Parathyroid adenoma (tissue), 2 donors: ENCODE results near the gene EVC.

Experiments
- H2AFZ ChIP-seq: fragments of 300-600 bp; sonication (generic); one replicate; pipeline ENCODE4 v1.7.0; 2017; ENCODE audit warnings: antibody characterized with exemption, mild to moderate bottlenecking
- H3K27ac ChIP-seq: fragments of 300-600 bp; sonication (generic); one replicate; pipeline ENCODE4 v1.7.0; 2017
- H3K27me3 ChIP-seq: fragments of 300-600 bp; sonication (generic); one replicate; pipeline ENCODE4 v1.7.0; 2017; ENCODE audit warnings: low read length; ENCODE audit not compliant: control insufficient read depth, insufficient read depth
- H3K36me3 ChIP-seq: fragments of 300-600 bp; sonication (generic); one replicate; pipeline ENCODE4 v1.7.0; 2017; ENCODE audit warnings: low read length; ENCODE audit not compliant: control insufficient read depth, insufficient read depth
- H3K4me1 ChIP-seq: fragments of 300-600 bp; sonication (generic); one replicate; pipeline ENCODE4 v1.7.0; 2017; ENCODE audit warnings: control low read depth
- H3K4me2 ChIP-seq: fragments of 300-600 bp; sonication (generic); one replicate; pipeline ENCODE4 v1.7.0; 2017; ENCODE audit warnings: low read length
- H3K4me3 ChIP-seq: fragments of 300-600 bp; sonication (generic); one replicate; pipeline ENCODE4 v1.7.0; 2017; ENCODE audit warnings: low read depth, low read length
- H3K79me2 ChIP-seq: fragments of 300-600 bp; sonication (generic); one replicate; pipeline ENCODE4 v1.7.0; 2017; ENCODE audit warnings: control low read depth
- H3K9ac ChIP-seq: fragments of 300-600 bp; sonication (generic); one replicate; pipeline ENCODE4 v1.7.0; 2017; ENCODE audit warnings: mild to moderate bottlenecking
- H3K9me3 ChIP-seq: fragments of 300-600 bp; sonication (generic); one replicate; pipeline ENCODE4 v1.7.0; 2017; ENCODE audit warnings: low read length; ENCODE audit not compliant: control insufficient read depth
- TF ChIP-seq, protein P1 (sequence below): fragments of 300-600 bp; sonication (generic); IDR thresholded peaks from one replicate; pipeline ENCODE4 v1.7.0; 2017; ENCODE audit warnings: antibody characterized with exemption, mild to moderate bottlenecking
- donor health status: primary hyperparathyroidism.

EVC gene

DNA sequence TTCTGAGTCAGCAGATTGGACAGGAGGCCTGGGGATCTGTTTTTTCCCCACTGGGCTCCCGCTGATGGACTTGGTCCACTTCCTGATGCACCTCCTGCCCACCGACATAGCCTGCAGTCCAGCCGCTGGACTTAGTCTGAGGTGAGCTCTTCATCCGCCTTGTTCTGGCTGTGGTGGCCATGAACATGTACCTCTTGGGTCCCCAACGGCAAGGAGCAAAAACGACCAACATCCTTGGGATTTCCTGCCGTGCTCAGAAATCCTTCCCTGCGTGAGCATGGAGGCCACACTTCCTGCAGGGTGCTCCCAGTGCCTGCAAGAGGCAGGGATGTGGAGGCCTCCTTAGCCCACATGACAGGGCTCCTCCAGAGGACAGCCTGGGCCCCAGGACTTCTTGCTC, 105.1 kb downstream of the EVC start:
- no peaks in the 10 kb centered on the region for H3K27me3 ChIP-seq

DNA sequence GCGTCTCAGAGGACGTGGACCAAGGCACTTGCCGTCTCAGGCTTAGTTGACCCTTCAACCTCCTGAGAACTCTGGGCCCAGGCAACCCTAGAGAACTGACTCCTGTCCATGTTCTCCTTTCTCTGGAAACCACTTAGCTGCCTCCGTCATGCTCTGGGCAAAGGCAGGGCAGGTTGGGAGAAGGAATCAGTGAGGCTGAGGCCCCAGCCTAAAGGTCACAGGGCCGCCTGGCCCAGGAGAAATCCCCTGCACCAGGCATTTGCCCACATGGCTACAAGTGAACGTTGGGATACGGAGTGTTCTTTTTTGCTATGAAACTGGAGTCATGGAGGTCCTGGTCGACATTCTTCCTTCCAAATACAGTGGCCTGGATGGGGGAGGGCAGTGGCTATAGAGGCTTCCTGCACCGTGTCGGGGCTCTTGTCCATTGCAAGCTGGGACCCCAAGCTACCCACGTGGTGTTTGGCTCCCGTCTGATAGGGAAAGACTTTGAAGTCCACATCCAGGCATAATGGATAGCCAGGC, 105.9 kb downstream of the EVC start:
- H3K9me3 ChIP-seq = no peaks in the 10 kb centered on the region
- H3K27me3 ChIP-seq = no peaks in the 10 kb centered on the region
- no peak overlapping the region for H3K4me2 ChIP-seq
- H3K4me1 ChIP-seq = no peaks in the 10 kb centered on the region
- no peaks in the 10 kb centered on the region for H3K79me2 ChIP-seq
- H3K36me3 ChIP-seq = no peaks in the 10 kb centered on the region
- no peak overlapping the region for H3K4me3 ChIP-seq
- H3K27ac ChIP-seq = no peak overlapping the region
- TF ChIP-seq, protein P1, sequence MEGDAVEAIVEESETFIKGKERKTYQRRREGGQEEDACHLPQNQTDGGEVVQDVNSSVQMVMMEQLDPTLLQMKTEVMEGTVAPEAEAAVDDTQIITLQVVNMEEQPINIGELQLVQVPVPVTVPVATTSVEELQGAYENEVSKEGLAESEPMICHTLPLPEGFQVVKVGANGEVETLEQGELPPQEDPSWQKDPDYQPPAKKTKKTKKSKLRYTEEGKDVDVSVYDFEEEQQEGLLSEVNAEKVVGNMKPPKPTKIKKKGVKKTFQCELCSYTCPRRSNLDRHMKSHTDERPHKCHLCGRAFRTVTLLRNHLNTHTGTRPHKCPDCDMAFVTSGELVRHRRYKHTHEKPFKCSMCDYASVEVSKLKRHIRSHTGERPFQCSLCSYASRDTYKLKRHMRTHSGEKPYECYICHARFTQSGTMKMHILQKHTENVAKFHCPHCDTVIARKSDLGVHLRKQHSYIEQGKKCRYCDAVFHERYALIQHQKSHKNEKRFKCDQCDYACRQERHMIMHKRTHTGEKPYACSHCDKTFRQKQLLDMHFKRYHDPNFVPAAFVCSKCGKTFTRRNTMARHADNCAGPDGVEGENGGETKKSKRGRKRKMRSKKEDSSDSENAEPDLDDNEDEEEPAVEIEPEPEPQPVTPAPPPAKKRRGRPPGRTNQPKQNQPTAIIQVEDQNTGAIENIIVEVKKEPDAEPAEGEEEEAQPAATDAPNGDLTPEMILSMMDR = no peak
- H2AFZ ChIP-seq = no peak overlapping the region
- H3K9ac ChIP-seq = no peak overlapping the region

More for the DNA sequence above, 105.1 kb downstream of the EVC start:
- no peak overlapping the region for H3K4me2 ChIP-seq
- no peaks in the 10 kb centered on the region for H3K9me3 ChIP-seq
- H3K9ac ChIP-seq = no peak overlapping the region
- H3K79me2 ChIP-seq = no peaks in the 10 kb centered on the region
- H3K4me3 ChIP-seq = no peak overlapping the region
- H3K4me1 ChIP-seq = no peaks in the 10 kb centered on the region
- TF ChIP-seq, protein P1 = no peak
- no peak overlapping the region for H3K27ac ChIP-seq
- H3K36me3 ChIP-seq = no peaks in the 10 kb centered on the region
- H2AFZ ChIP-seq = no peak overlapping the region

DNA sequence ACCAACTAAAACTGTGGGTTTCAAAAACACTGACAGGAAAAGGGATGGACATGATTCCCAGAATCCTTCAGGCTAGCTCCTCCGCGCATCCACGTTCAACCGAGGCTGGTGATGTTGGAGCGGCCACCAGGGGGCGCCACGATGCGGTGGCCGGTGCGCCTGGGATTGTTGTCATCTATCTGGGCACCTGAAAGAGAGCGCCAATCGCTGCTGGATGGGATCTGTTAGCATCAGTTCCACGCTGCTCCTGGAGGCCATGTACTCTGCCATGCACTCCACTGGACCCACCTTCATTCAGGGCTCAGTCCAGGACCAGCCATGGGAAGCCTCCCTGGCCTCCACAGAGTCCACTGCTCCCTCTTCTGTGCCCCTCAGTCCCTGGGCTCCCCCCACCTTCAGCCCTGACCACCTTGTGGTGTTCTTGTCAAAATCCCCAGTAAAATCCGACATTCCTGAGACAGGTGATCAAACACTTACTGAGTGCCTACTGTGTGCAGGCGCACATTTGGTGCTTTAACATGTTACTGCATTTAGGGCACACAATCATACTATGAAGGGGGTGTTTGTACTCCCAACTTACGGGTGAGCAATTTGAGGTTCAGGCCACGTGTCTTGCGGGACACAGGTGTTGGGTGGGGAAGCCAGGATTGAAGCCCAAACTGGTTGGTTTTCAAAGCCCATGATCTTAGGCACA, 110.8 kb downstream of the EVC start:
- no peaks in the 10 kb centered on the region for H3K9me3 ChIP-seq

DNA sequence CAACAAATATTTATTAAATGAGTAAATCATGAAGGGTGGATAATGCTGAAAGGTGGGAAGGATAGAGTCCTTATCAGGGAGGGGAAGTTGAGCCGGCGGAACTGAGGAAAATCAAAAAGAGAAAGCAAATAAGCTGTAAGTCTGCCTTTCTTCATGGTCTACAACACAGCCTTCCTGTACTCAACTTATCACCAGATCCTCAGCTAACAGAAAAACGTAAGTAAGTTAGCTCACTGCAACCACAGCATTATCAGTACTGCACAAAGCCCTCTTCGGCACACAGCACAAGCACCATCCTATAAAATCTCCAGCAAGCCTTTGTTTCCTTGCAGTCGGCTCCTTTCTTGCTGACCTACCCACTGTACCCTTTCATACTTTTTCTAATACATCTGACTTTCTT, 111.6 kb downstream of the EVC start:
- no peak overlapping the region for H3K4me2 ChIP-seq
- TF ChIP-seq, protein P1 = no peak

More for the DNA sequence above, 110.8 kb downstream of the EVC start:
- H3K79me2 ChIP-seq = no peaks in the 10 kb centered on the region
- H3K27me3 ChIP-seq = no peaks in the 10 kb centered on the region
- no peak overlapping the region for H3K9ac ChIP-seq
- H3K4me3 ChIP-seq = no peak overlapping the region
- no peak overlapping the region for H3K4me2 ChIP-seq
- H3K36me3 ChIP-seq = no peaks in the 10 kb centered on the region
- H3K27ac ChIP-seq = no peak overlapping the region
- no peak overlapping the region for H2AFZ ChIP-seq
- no peaks in the 10 kb centered on the region for H3K4me1 ChIP-seq
- TF ChIP-seq, protein P1 = peak; percentile 18

More for the DNA sequence above, 111.6 kb downstream of the EVC start:
- H3K27ac ChIP-seq = no peak overlapping the region
- no peaks in the 10 kb centered on the region for H3K36me3 ChIP-seq
- no peak overlapping the region for H3K4me3 ChIP-seq
- H3K27me3 ChIP-seq = no peaks in the 10 kb centered on the region
- H2AFZ ChIP-seq = no peak overlapping the region
- no peaks in the 10 kb centered on the region for H3K4me1 ChIP-seq
- no peaks in the 10 kb centered on the region for H3K79me2 ChIP-seq
- H3K9ac ChIP-seq = no peak overlapping the region
- no peaks in the 10 kb centered on the region for H3K9me3 ChIP-seq
